A549 (cell line): ENCODE measurements around the gene RUNX3.

ENCODE experiments used
- CBX2 ChIP-seq: fragments of 200-600 bp; sonication (generic); IDR thresholded peaks from 2 replicates; pipeline ENCODE4 v1.6.1; 2016; ENCODE audit warnings: low read depth, mild to moderate bottlenecking, borderline replicate concordance
- CTCF ChIP-seq: fragments of >200 bp; sonication (Bioruptor Twin); formaldehyde crosslinking; IDR thresholded peaks from 3 replicates; pipeline ENCODE4 v1.5.1; 2016
- EP300 ChIP-seq, 2 experiments: fragments of >200 bp; sonication (Bioruptor Twin); formaldehyde crosslinking; IDR thresholded peaks; 2 replicates in 1 of 2; 3 replicates in 1 of 2; pipeline ENCODE4 v1.6.1; 2016 to 2017
- HOXB5 ChIP-seq: fragments of 250-450 bp; sonication (Bioruptor Pico); IDR thresholded peaks from 2 replicates; pipeline ENCODE4 v1.5.0; 2020; ENCODE audit warnings: mild to moderate bottlenecking, moderate library complexity
- KDM5A ChIP-seq: fragments of 200-600 bp; sonication (generic); IDR thresholded peaks from 2 replicates; pipeline ENCODE4 v1.6.1; 2016; ENCODE audit warnings: antibody characterized with exemption, mild to moderate bottlenecking
- MAFK ChIP-seq: fragments of 450-650 bp; IDR thresholded peaks from 2 replicates; pipeline ENCODE4 v1.6.1; 2014; ENCODE audit not compliant: partially characterized antibody
- POLR2A ChIP-seq: IDR thresholded peaks from 2 replicates; pipeline ENCODE4 v1.6.1; 2012; ENCODE audit warnings: mild to moderate bottlenecking, low read length
- RAD21 ChIP-seq, 2 experiments: fragments of >200 bp in 1 of 2; sonication (Bioruptor Twin) in 1 of 2; formaldehyde crosslinking in 1 of 2; IDR thresholded peaks in 1 of 2; conservative IDR thresholded peaks in 1 of 2; 2 replicates in 1 of 2; 3 replicates in 1 of 2; pipeline ENCODE4 v1.6.1; 2012 to 2018; ENCODE audit warnings: inconsistent platforms in 1 of 2
- RFX5 ChIP-seq: fragments of 450-650 bp; IDR thresholded peaks from 2 replicates; pipeline ENCODE4 v1.7.1; 2014; ENCODE audit warnings: antibody characterized with exemption, mild to moderate bottlenecking, moderate library complexity
- TFCP2L1 ChIP-seq: fragments of 250-450 bp; sonication (Bioruptor Pico); IDR thresholded peaks from 2 replicates; pipeline ENCODE4 v1.5.0; 2021; ENCODE audit warnings: mild to moderate bottlenecking
- TF ChIP-seq, protein P1 (sequence below): fragments of 200-600 bp; sonication (generic); IDR thresholded peaks from 2 replicates; pipeline ENCODE4 v1.6.1; 2016; ENCODE audit warnings: antibody characterized with exemption, mild to moderate bottlenecking, moderate library complexity
- TF ChIP-seq, protein P2 (sequence below): fragments of 150-350 bp; IDR thresholded peaks from 2 replicates; pipeline ENCODE4 v1.6.1; 2014; ENCODE audit warnings: low read depth, mild to moderate bottlenecking, low read length
- TF ChIP-seq, protein P3 (sequence below): fragments of 250-450 bp; sonication (Bioruptor Pico); IDR thresholded peaks from 2 replicates; pipeline ENCODE4 v1.5.0; 2021; ENCODE audit warnings: mild to moderate bottlenecking, moderate library complexity, borderline replicate concordance
- TF ChIP-seq, protein P4 (sequence below): IDR thresholded peaks from 2 replicates; pipeline ENCODE4 v1.6.1; 2012

DNA sequence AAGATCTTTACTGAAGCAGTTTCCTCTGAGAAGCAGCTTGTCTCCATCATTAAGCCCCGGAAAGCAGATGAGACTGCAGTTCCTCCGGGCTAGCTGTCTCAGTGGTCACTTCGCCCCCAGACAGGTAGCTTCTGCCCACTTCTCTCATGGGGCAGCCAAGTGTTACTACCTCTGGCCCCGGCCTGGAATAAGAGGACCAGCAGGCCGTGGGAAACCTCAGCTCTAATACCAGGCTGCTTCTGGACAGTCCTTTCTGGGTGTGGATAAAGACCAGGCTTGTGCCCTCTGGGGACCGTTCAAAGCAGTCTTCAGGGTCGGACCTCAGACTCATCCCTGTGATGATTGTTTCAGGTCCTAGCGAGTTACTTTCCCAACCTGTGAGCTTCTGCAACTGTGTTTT, 54.8 kb downstream of the RUNX3 start:
- TF ChIP-seq TFCP2L1 (CRISPR knock-in tag) (no peak), CTCF (no peak), POLR2A (no peak), EP300 (IDR thresholded peaks at IDR 0.05) (no peak), RFX5 (no peak), CBX2 (no peak), HOXB5 (CRISPR knock-in tag) (no peak), RAD21 (conservative IDR thresholded peaks at IDR 0.05 in 1 of 2, IDR thresholded peaks at IDR 0.05 in 1 of 2) (no peak), KDM5A (no peak), MAFK (no peak)
- TF ChIP-seq, protein P1, sequence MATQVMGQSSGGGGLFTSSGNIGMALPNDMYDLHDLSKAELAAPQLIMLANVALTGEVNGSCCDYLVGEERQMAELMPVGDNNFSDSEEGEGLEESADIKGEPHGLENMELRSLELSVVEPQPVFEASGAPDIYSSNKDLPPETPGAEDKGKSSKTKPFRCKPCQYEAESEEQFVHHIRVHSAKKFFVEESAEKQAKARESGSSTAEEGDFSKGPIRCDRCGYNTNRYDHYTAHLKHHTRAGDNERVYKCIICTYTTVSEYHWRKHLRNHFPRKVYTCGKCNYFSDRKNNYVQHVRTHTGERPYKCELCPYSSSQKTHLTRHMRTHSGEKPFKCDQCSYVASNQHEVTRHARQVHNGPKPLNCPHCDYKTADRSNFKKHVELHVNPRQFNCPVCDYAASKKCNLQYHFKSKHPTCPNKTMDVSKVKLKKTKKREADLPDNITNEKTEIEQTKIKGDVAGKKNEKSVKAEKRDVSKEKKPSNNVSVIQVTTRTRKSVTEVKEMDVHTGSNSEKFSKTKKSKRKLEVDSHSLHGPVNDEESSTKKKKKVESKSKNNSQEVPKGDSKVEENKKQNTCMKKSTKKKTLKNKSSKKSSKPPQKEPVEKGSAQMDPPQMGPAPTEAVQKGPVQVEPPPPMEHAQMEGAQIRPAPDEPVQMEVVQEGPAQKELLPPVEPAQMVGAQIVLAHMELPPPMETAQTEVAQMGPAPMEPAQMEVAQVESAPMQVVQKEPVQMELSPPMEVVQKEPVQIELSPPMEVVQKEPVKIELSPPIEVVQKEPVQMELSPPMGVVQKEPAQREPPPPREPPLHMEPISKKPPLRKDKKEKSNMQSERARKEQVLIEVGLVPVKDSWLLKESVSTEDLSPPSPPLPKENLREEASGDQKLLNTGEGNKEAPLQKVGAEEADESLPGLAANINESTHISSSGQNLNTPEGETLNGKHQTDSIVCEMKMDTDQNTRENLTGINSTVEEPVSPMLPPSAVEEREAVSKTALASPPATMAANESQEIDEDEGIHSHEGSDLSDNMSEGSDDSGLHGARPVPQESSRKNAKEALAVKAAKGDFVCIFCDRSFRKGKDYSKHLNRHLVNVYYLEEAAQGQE: no peak
- TF ChIP-seq, protein P2, sequence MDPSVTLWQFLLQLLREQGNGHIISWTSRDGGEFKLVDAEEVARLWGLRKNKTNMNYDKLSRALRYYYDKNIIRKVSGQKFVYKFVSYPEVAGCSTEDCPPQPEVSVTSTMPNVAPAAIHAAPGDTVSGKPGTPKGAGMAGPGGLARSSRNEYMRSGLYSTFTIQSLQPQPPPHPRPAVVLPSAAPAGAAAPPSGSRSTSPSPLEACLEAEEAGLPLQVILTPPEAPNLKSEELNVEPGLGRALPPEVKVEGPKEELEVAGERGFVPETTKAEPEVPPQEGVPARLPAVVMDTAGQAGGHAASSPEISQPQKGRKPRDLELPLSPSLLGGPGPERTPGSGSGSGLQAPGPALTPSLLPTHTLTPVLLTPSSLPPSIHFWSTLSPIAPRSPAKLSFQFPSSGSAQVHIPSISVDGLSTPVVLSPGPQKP: no peak
- TF ChIP-seq, protein P3, sequence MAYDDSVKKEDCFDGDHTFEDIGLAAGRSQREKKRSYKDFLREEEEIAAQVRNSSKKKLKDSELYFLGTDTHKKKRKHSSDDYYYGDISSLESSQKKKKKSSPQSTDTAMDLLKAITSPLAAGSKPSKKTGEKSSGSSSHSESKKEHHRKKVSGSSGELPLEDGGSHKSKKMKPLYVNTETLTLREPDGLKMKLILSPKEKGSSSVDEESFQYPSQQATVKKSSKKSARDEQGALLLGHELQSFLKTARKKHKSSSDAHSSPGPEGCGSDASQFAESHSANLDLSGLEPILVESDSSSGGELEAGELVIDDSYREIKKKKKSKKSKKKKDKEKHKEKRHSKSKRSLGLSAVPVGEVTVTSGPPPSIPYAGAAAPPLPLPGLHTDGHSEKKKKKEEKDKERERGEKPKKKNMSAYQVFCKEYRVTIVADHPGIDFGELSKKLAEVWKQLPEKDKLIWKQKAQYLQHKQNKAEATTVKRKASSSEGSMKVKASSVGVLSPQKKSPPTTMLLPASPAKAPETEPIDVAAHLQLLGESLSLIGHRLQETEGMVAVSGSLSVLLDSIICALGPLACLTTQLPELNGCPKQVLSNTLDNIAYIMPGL (CRISPR knock-in tag): no peak
- TF ChIP-seq, protein P4, sequence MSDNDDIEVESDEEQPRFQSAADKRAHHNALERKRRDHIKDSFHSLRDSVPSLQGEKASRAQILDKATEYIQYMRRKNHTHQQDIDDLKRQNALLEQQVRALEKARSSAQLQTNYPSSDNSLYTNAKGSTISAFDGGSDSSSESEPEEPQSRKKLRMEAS: no peak
